Tibial nerve (tissue), 4 donors: ENCODE measurements around the gene VEGFC. TPM values are rescaled to one million over a fixed set of nuclear protein-coding genes. Genes with fewer than 3 reads are reported as not detected.

Source experiments
- DNase-seq, 2 donors: peaks; one replicate each; pipeline ENCODE4 v3.0.0-alpha.2; 2019; ENCODE audit warnings: low spot score in 2 of 2
- H3K27ac ChIP-seq, 4 donors: fragments of 200-600 bp; sonication (generic) in 3 of 4; one replicate each; pipeline ENCODE4 v1.5.1; 2017 to 2019; ENCODE audit warnings: mild to moderate bottlenecking in 1 of 4
- H3K27me3 ChIP-seq, 2 donors: fragments of 200-600 bp; sonication (generic) in 1 of 2; one replicate each; pipeline versions ENCODE4 v1.5.1 to v1.6.0; 2017 to 2019
- H3K36me3 ChIP-seq, 3 donors: fragments of 200-600 bp; sonication (generic); one replicate each; pipeline ENCODE4 v1.5.1; 2018 to 2019
- H3K4me1 ChIP-seq, 4 donors: fragments of 200-600 bp; sonication (generic) in 3 of 4; one replicate each; pipeline ENCODE4 v1.5.1; 2017 to 2019
- H3K4me3 ChIP-seq, 4 donors: fragments of 200-600 bp; sonication (generic) in 3 of 4; one replicate each; pipeline ENCODE4 v1.5.1; 2017 to 2019; ENCODE audit warnings: mild to moderate bottlenecking in 1 of 4, moderate library complexity in 1 of 4
- H3K9me3 ChIP-seq, 4 donors: fragments of 200-600 bp; sonication (generic) in 3 of 4; one replicate each; pipeline ENCODE4 v1.5.1; 2017 to 2019
- EP300 ChIP-seq, 2 donors: sonication (generic); formaldehyde crosslinking; IDR thresholded peaks; one replicate each; pipeline ENCODE4 v1.6.1; 2017; ENCODE audit warnings: antibody characterized with exemption in 2 of 2, mild to moderate bottlenecking in 1 of 2
- POLR2A ChIP-seq, 2 donors: fragments of 450-650 bp; IDR thresholded peaks; one replicate each; pipeline ENCODE4 v1.6.1; 2017; ENCODE audit warnings: antibody characterized with exemption in 2 of 2, mild to moderate bottlenecking in 2 of 2, moderate library complexity in 2 of 2
- WGBS, 2 donors: methylation state at CpG; one replicate each; pipeline ENCODE4 v1.1.5; 2018; 5-methylcytosine and 5-hydroxymethylcytosine counted together
- total RNA-seq, 4 donors: library from RNA; depleted of rRNA; stranded (reverse); fragments of >200 nt; gene quantifications; one replicate each; pipeline ENCODE4 v1.1.0, GENCODE V29; 2016
- TF ChIP-seq, protein P1 (sequence below), 5 experiments: fragments of 200-600 bp in 3 of 5; fragments of 450-650 bp in 2 of 5; sonication (generic) in 3 of 5; IDR thresholded peaks; one replicate each; pipeline ENCODE4 v1.5.1; 2016 to 2019; ENCODE audit warnings: antibody characterized with exemption in 5 of 5, mild to moderate bottlenecking in 3 of 5, moderate library complexity in 2 of 5

Gene VEGFC, protein sequence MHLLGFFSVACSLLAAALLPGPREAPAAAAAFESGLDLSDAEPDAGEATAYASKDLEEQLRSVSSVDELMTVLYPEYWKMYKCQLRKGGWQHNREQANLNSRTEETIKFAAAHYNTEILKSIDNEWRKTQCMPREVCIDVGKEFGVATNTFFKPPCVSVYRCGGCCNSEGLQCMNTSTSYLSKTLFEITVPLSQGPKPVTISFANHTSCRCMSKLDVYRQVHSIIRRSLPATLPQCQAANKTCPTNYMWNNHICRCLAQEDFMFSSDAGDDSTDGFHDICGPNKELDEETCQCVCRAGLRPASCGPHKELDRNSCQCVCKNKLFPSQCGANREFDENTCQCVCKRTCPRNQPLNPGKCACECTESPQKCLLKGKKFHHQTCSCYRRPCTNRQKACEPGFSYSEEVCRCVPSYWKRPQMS
- total RNA-seq, result 10 to 100 TPM in 1 of 4 donors, 1 to 10 TPM in 3; 2.4 to 14.4 (median 5.6) TPM

DNA sequence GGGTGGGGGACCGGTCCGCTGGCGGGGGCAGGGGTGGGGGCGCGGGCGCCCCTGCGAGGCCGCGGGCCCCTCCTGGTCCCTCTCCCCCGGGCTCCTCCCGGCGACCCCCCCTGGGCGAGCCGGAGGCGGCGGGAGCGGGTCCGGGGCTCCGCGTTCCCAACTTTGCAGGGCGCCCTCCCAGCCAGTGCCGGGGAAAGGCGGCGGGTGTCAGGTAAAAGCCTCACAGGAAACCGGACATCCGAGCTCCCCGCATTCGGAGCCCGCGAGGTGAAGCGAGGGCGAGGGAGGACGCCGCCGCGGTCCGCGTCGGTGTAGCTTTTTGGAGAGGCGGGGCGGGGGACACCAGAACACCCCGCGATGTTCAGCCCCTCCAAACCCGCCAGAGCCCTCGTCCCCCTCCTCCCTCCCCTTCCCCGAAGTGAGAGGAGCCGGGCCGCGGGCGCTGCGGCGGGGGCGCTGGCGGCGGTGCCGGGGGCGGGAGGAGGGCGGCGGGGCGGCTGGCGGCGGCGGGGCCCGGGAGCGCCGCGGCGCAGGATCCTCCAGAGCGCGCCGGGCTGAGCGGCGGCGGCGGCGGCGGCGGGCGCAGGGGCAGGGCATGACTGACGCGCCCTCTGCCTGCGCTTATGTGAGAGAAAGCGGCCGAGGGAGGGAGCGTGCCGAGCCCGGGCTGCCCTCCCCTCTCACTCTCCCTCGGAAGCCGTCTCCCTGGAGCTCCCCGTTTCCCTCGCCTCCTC, at the start of gene VEGFC:
Gene VEGFC (minus strand): TSS at position 597 of the 734 bp plus-strand sequence. CDS start 611 bp downstream, outside the sequence.
- Histone ChIP-seq H3K4me3 (peak within 1 kb of the TSS; percentile 33 to 67 (median 54)), H3K36me3 (no peaks in the 10 kb centered on the region), H3K4me1 (peaks cover 0 to 20% (median 5%) of the 10 kb centered on the region in 4 donors), H3K9me3 (no peaks in the 10 kb centered on the region), H3K27me3 (peaks cover 0 to 9% of the 10 kb centered on the region in 2 donors), H3K27ac (peak within 1 kb of the TSS in 3 of 4 donors; percentile 46 to 72 (median 58))
- no peak for DNase-seq
- TF ChIP-seq EP300 (IDR thresholded peaks at IDR 0.05), result no peak
- TF ChIP-seq POLR2A (IDR thresholded peaks at IDR 0.05), result no peak
- TF ChIP-seq, protein P1, sequence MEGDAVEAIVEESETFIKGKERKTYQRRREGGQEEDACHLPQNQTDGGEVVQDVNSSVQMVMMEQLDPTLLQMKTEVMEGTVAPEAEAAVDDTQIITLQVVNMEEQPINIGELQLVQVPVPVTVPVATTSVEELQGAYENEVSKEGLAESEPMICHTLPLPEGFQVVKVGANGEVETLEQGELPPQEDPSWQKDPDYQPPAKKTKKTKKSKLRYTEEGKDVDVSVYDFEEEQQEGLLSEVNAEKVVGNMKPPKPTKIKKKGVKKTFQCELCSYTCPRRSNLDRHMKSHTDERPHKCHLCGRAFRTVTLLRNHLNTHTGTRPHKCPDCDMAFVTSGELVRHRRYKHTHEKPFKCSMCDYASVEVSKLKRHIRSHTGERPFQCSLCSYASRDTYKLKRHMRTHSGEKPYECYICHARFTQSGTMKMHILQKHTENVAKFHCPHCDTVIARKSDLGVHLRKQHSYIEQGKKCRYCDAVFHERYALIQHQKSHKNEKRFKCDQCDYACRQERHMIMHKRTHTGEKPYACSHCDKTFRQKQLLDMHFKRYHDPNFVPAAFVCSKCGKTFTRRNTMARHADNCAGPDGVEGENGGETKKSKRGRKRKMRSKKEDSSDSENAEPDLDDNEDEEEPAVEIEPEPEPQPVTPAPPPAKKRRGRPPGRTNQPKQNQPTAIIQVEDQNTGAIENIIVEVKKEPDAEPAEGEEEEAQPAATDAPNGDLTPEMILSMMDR (IDR thresholded peaks at IDR 0.05), result no peak
- 1% methylated on average over 24 of the region's 91 CpGs; no CpG with 5 or more reads in 1 of the 2 donors for WGBS, 2 donors

DNA sequence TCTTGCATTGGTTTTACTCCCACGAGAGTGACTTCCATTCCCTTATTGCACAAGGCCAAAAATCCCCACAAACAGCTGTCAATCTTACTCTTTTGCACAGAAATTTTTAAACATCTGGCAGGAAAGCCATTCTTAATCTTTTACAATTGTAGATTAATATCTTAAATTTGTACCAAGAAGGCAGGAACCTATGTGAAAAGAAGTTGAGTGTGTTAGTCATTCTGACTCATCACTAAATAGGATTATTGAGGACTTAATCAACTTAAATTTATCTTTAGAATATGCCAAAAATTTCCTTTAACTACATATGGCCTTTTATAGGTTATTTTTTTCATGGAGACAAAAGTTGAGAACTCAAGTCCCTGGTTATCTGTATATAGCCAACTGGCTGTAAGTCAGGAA, 49.0 kb upstream of the VEGFC start:
- no peak for DNase-seq
- TF ChIP-seq, protein P1 (IDR thresholded peaks at IDR 0.05), result no peak
- no peak for TF ChIP-seq POLR2A (IDR thresholded peaks at IDR 0.05)
- no peak for TF ChIP-seq EP300 (IDR thresholded peaks at IDR 0.05)

DNA sequence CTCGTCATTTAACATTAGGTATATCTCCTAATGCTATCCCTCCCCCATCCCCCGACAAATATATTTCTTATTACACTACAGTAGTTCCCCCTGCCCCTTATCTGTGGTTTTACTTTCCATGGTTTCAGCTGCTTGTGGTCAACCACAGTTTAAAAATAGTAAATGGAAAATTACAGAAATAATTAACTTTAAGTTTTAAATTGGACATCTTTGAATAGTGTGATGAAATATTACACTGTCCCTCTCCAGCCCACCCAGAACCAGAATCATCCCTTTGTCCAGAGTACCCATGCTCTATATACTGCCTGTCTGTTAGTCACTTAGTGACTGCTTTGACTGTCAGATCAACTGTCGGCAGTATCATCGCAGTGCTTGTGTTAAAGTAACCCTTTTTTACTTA, 47.4 kb upstream of the VEGFC start:
- WGBS, 2 donors, result 61 to 82% methylated on average over 3 to 4 of the region's 4 CpGs
- H3K4me3 ChIP-seq, result no peak overlapping the region
- H3K9me3 ChIP-seq, result no peaks in the 10 kb centered on the region
- no peak for TF ChIP-seq EP300 (IDR thresholded peaks at IDR 0.05)
- TF ChIP-seq, protein P1 (IDR thresholded peaks at IDR 0.05), result no peak
- no peak for TF ChIP-seq POLR2A (IDR thresholded peaks at IDR 0.05)
- no peaks in the 10 kb centered on the region for H3K36me3 ChIP-seq
- no peak overlapping the region for H3K27ac ChIP-seq
- H3K4me1 ChIP-seq, result no peaks in the 10 kb centered on the region
- no peak for DNase-seq
- no peaks in the 10 kb centered on the region for H3K27me3 ChIP-seq

More for the DNA sequence above, 49.0 kb upstream of the VEGFC start:
- no peak overlapping the region for H3K4me3 ChIP-seq
- H3K36me3 ChIP-seq, result no peaks in the 10 kb centered on the region
- no peaks in the 10 kb centered on the region for H3K4me1 ChIP-seq
- H3K27me3 ChIP-seq, result no peaks in the 10 kb centered on the region
- H3K27ac ChIP-seq, result no peak overlapping the region
- H3K9me3 ChIP-seq, result peaks cover 0 to 6% (median 0%) of the 10 kb centered on the region in 4 donors
- 67 to 83% methylated on average over 1 of the region's 1 CpG for WGBS, 2 donors

DNA sequence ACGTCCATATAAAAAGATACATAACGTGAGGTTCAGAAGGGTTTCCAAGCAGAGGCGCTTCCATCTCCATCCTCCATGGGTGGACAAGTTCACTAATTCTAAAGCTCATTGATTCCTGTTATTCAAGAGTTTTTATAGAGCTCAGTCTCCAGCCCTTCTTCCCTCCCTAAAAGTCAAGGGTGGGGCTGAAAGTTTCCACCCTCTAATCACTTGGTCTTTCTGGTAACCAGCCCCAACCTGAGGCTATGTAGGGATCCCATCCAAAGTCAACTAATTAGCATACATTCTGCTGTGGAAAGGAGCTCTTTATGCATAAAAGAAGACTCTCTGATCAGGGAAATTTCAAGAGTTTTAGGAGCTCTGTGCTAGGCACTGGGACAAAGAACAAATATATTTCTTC, 46.9 kb upstream of the VEGFC start:
- H3K27me3 ChIP-seq, result no peaks in the 10 kb centered on the region
- WGBS, 2 donors, result 85 to 94% methylated on average over 3 of the region's 3 CpGs
- no peak overlapping the region for H3K4me3 ChIP-seq
- H3K27ac ChIP-seq, result no peak overlapping the region
- TF ChIP-seq, protein P1 (IDR thresholded peaks at IDR 0.05), result no peak
- no peak for TF ChIP-seq POLR2A (IDR thresholded peaks at IDR 0.05)
- TF ChIP-seq EP300 (IDR thresholded peaks at IDR 0.05), result no peak
- no peaks in the 10 kb centered on the region for H3K4me1 ChIP-seq
- H3K9me3 ChIP-seq, result no peaks in the 10 kb centered on the region
- DNase-seq, result no peak
- H3K36me3 ChIP-seq, result no peaks in the 10 kb centered on the region
